Activated CD4-positive, alpha-beta T cell treated with anti-CD3 and anti-CD28 coated beads, Interleukin-2, amount 50 U/mL, for 1 hour (primary cell): Measurements from ENCODE around the gene CNTRL.
A peak's percentile ranks its signal among the peaks of the same experiment; 100 is the strongest.

Experiments used
- DNase-seq: peaks from one replicate; pipeline ENCODE4 v3.0.0-alpha.2; 2020

The CNTRL gene

GRCh38 chr9:121204611-121205010, 129.9 kb downstream of the CNTRL start:
- DNase-seq, result no peak

- DNase-seq, result no peak
Measured at GRCh38 chr9:121206516-121207370, 132.0 kb downstream of the CNTRL start.

GRCh38 chr9:121207371-121207940, 132.7 kb downstream of the CNTRL start:
- no peak for DNase-seq

- DNase-seq, result no peak
Measured at GRCh38 chr9:121210536-121210935, 135.8 kb downstream of the CNTRL start.

GRCh38 chr9:121213136-121213806, 138.5 kb downstream of the CNTRL start:
- DNase-seq, result peak; percentile 62

- no peak for DNase-seq
Measured at GRCh38 chr9:121214005-121214404, 139.2 kb downstream of the CNTRL start.

GRCh38 chr9:121216271-121216805, 141.6 kb downstream of the CNTRL start:
- no peak for DNase-seq

GRCh38 chr9:121217609-121218292, 143.0 kb downstream of the CNTRL start:
- no peak for DNase-seq

GRCh38 chr9:121218357-121219027, 143.7 kb downstream of the CNTRL start:
- no peak for DNase-seq

- no peak for DNase-seq
Measured at GRCh38 chr9:121219530-121219929, 144.8 kb downstream of the CNTRL start.

GRCh38 chr9:121220996-121221663, 146.4 kb downstream of the CNTRL start:
- DNase-seq, result no peak

- DNase-seq, result no peak
Measured at GRCh38 chr9:121221664-121222055, 146.9 kb downstream of the CNTRL start.

GRCh38 chr9:121222524-121223171, 147.9 kb downstream of the CNTRL start:
- DNase-seq, result no peak

GRCh38 chr9:121225240-121225639, 150.5 kb downstream of the CNTRL start:
- no peak for DNase-seq

- no peak for DNase-seq
Measured at GRCh38 chr9:121226175-121226574, 151.4 kb downstream of the CNTRL start.
